ENCODE data around the gene MRTFB. TPM values are rescaled to one million over a fixed set of nuclear protein-coding genes. Genes with fewer than 3 reads are reported as not detected.
A peak's percentile ranks its signal among the peaks of the same experiment; 100 is the strongest.

Gene MRTFB
- total RNA-seq, 1 experiment from 2014 or later: 71.5 TPM

GRCh38 chr16:14242769-14243168 is 171.7 kb downstream of the MRTFB start:
- Histone ChIP-seq H2AFZ (no peak overlapping the region), H3K9me3 (ENCODE audit: insufficient read depth, low read depth) (no peaks in the 10 kb centered on the region), H4K20me1 (ENCODE audit: insufficient read depth) (no peaks in the 10 kb centered on the region), H3K79me2 (ENCODE audit: low read depth) (no peaks in the 10 kb centered on the region), H3K4me3 (no peak overlapping the region), H3K36me3 (ENCODE audit: low read depth) (peaks cover 20% of the 10 kb centered on the region), H3K9me2 (ENCODE audit: insufficient read depth) (no peaks in the 10 kb centered on the region), H3K27ac (no peak overlapping the region), H3K4me2 (no peak overlapping the region), H3K4me1 (replicated peaks; ENCODE audit: insufficient read depth) (no peaks in the 10 kb centered on the region), H3F3A (ENCODE audit: insufficient read depth, low read depth) (peaks cover 4% of the 10 kb centered on the region; the same call in 1 of the 2 replicates), H3K27me3 (ENCODE audit: insufficient read depth, low read depth) (no peaks in the 10 kb centered on the region)
- TF ChIP-seq, protein P1, sequence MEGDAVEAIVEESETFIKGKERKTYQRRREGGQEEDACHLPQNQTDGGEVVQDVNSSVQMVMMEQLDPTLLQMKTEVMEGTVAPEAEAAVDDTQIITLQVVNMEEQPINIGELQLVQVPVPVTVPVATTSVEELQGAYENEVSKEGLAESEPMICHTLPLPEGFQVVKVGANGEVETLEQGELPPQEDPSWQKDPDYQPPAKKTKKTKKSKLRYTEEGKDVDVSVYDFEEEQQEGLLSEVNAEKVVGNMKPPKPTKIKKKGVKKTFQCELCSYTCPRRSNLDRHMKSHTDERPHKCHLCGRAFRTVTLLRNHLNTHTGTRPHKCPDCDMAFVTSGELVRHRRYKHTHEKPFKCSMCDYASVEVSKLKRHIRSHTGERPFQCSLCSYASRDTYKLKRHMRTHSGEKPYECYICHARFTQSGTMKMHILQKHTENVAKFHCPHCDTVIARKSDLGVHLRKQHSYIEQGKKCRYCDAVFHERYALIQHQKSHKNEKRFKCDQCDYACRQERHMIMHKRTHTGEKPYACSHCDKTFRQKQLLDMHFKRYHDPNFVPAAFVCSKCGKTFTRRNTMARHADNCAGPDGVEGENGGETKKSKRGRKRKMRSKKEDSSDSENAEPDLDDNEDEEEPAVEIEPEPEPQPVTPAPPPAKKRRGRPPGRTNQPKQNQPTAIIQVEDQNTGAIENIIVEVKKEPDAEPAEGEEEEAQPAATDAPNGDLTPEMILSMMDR (conservative IDR thresholded peaks at IDR 0.05): no peak
- no peak for TF ChIP-seq EZH2 (IDR thresholded peaks at IDR 0.05; ENCODE audit: low read depth)
- BruUV-seq (replicated peaks): no TSS peak
- DNase-seq: no peak
- ChIA-PET POLR2A (ENCODE audit: unreplicated experiment) (no interaction called here), CTCF (no interaction called here)
- intact Hi-C loops (cut with micrococcal nuclease; ENCODE audit: unreplicated experiment): no loop called here

- Histone ChIP-seq H4K20me1 (ENCODE audit: insufficient read depth) (no peaks in the 10 kb centered on the region), H3F3A (ENCODE audit: insufficient read depth, low read depth) (peaks cover 10% of the 10 kb centered on the region), H3K79me2 (ENCODE audit: low read depth) (no peaks in the 10 kb centered on the region), H3K4me3 (no peak overlapping the region), H2AFZ (no peak overlapping the region), H3K27ac (peak overlapping the region; percentile 36; the same call in 1 of the 2 replicates), H3K36me3 (ENCODE audit: low read depth) (peaks cover 15% of the 10 kb centered on the region), H3K9me3 (ENCODE audit: insufficient read depth, low read depth) (no peaks in the 10 kb centered on the region), H3K9me2 (ENCODE audit: insufficient read depth) (no peaks in the 10 kb centered on the region), H3K4me1 (replicated peaks; ENCODE audit: insufficient read depth) (no peaks in the 10 kb centered on the region), H3K4me2 (no peak overlapping the region), H3K27me3 (ENCODE audit: insufficient read depth, low read depth) (no peaks in the 10 kb centered on the region)
- no peak for DNase-seq
- no TSS peak for BruUV-seq (replicated peaks)
- TF ChIP-seq, protein P1 (conservative IDR thresholded peaks at IDR 0.05): no peak
- no peak for TF ChIP-seq EZH2 (IDR thresholded peaks at IDR 0.05; ENCODE audit: low read depth)
- intact Hi-C loops (cut with micrococcal nuclease; ENCODE audit: unreplicated experiment): loop anchor here (5.0 kb wide), 2 partner anchors 322 to 358 kb away; partner anchors contain the start of gene ERCC4
- ChIA-PET POLR2A (ENCODE audit: unreplicated experiment) (no interaction called here), CTCF (interaction anchor here (0.9 kb wide), 1 partner anchor 321 kb away, joined by 3 read pairs; no protein-coding TSS in a partner anchor)
Observed at GRCh38 chr16:14244196-14245010, 173.3 kb downstream of the MRTFB start.

DNA sequence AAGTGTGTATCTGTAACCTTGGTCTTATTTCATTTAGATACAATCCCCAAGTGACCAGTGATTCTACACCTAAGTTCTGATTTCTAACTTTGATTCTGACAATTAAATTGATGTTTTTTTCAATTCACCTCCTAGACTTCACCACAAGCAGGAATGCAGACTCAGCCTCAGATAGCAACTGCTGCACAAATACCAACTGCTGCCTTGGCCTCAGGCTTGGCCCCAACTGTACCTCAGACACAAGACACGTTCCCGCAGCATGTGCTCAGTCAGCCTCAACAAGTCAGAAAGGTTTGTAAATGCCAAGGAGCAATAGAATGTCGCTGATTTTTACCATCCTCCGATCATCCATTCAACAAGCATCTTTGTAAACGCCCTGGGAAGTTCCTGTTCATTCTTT is 177.7 kb downstream of the MRTFB start:
- no TSS peak for BruUV-seq (replicated peaks)
- Histone ChIP-seq H3K4me1 (replicated peaks; ENCODE audit: insufficient read depth) (no peaks in the 10 kb centered on the region), H3K9me2 (ENCODE audit: insufficient read depth) (no peaks in the 10 kb centered on the region), H3K4me2 (no peak overlapping the region), H3K36me3 (ENCODE audit: low read depth) (peaks cover 33% of the 10 kb centered on the region; the same call in 1 of the 2 replicates), H3F3A (ENCODE audit: insufficient read depth, low read depth) (peaks cover 10% of the 10 kb centered on the region), H3K27ac (no peak overlapping the region), H3K79me2 (ENCODE audit: low read depth) (no peaks in the 10 kb centered on the region), H3K4me3 (no peak overlapping the region), H3K27me3 (ENCODE audit: insufficient read depth, low read depth) (no peaks in the 10 kb centered on the region), H3K9me3 (ENCODE audit: insufficient read depth, low read depth) (no peaks in the 10 kb centered on the region), H2AFZ (no peak overlapping the region), H4K20me1 (ENCODE audit: insufficient read depth) (no peaks in the 10 kb centered on the region)
- no peak for DNase-seq
- ChIA-PET CTCF (no interaction called here), POLR2A (ENCODE audit: unreplicated experiment) (no interaction called here)
- TF ChIP-seq, protein P1 (conservative IDR thresholded peaks at IDR 0.05): no peak
- no peak for TF ChIP-seq EZH2 (IDR thresholded peaks at IDR 0.05; ENCODE audit: low read depth)
- intact Hi-C loops (cut with micrococcal nuclease; ENCODE audit: unreplicated experiment): loop anchor here (1.0 to 5.0 kb wide), 3 partner anchors 281 to 354 kb away; partner anchors contain the start of gene ERCC4

Data from PC-9 (cell line).